ENCODE results near the gene PCSK1N. TPM values are rescaled to one million over a fixed set of nuclear protein-coding genes. Genes with fewer than 3 reads are reported as not detected.

The PCSK1N gene
- total RNA-seq, 1 donor from 2014 or later, result 12.7 TPM

- Mint-ChIP-seq H3K27me3 (ENCODE audit: low read depth) (peaks cover 16% of the 10 kb centered on the region), H3K4me3 (no peak overlapping the region), H3K4me1 (no peaks in the 10 kb centered on the region), H3K27ac (ENCODE audit: unreplicated experiment) (no peak overlapping the region), H3K36me3 (ENCODE audit: low read depth) (peaks cover 4% of the 10 kb centered on the region), H3K9me3 (peaks cover 14% of the 10 kb centered on the region)
- TF ChIP-seq CTCF (conservative IDR thresholded peaks at IDR 0.05), result no peak
- no peak for DNase-seq (ENCODE audit: low read depth, low spot score)
Observed at GRCh38 chrX:48852857-48853256, 17.4 kb upstream of the PCSK1N start.

DNA sequence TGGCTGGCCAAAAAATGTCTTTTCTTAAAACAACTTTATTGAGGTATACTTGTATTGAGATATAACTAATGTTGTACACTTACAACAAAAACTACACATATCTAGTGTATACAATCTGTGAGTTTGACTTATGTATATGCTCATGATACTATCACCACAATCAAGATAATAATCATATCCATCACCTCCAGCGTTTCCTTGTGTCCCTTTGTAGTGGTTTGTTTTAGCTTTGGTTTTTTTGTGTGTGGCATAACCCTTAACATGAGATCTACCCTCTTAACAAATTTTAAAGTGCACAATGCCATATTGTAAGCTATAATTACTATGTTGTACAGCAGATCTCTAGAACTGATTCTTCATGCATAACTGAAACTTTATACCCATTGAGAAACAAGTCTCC, 13.4 kb upstream of the PCSK1N start:
- Mint-ChIP-seq H3K36me3 (ENCODE audit: low read depth) (peaks cover 5% of the 10 kb centered on the region), H3K27ac (ENCODE audit: unreplicated experiment) (no peak overlapping the region), H3K27me3 (ENCODE audit: low read depth) (peaks cover 5% of the 10 kb centered on the region), H3K4me1 (no peaks in the 10 kb centered on the region), H3K9me3 (peaks cover 11% of the 10 kb centered on the region), H3K4me3 (no peak overlapping the region)
- no peak for TF ChIP-seq CTCF (conservative IDR thresholded peaks at IDR 0.05)
- DNase-seq (ENCODE audit: low read depth, low spot score), result no peak

DNA sequence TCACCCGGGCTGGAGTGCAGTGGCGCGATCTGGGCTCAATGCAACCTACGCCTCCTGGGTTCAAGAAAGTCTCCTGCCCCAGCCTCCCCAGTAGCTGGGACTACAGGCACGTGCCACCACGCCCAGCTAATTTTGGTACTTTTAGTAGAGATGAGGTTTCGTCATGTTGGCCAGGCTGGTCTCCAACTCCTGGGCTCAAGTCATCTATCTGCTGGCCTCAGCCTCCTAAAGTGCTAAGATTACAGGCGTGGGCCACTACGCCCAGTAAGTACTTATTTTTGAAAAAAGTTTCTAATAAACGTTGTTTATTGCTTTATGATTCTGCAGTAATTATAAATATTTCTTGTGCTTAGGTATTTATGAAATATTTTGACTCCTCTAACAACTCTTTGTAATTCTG, 4.3 kb upstream of the PCSK1N start:
- DNase-seq (ENCODE audit: low read depth, low spot score), result no peak

GRCh38 chrX:48834383-48834709, 1.1 kb downstream of the PCSK1N start:
- DNase-seq (ENCODE audit: low read depth, low spot score), result no peak
- Mint-ChIP-seq H3K27me3 (ENCODE audit: low read depth) (peaks cover 73% of the 10 kb centered on the region), H3K36me3 (ENCODE audit: low read depth) (peaks cover 4% of the 10 kb centered on the region), H3K4me1 (peaks cover 12% of the 10 kb centered on the region), H3K27ac (ENCODE audit: unreplicated experiment) (no peak overlapping the region), H3K4me3 (peak overlapping the region; percentile 85), H3K9me3 (no peaks in the 10 kb centered on the region)
- no peak for TF ChIP-seq CTCF (conservative IDR thresholded peaks at IDR 0.05)

More for the DNA sequence above, 4.3 kb upstream of the PCSK1N start:
- Mint-ChIP-seq H3K4me1 (peaks cover 3% of the 10 kb centered on the region), H3K27me3 (ENCODE audit: low read depth) (peaks cover 38% of the 10 kb centered on the region), H3K9me3 (peaks cover 7% of the 10 kb centered on the region), H3K36me3 (ENCODE audit: low read depth) (peaks cover 3% of the 10 kb centered on the region), H3K27ac (ENCODE audit: unreplicated experiment) (no peak overlapping the region), H3K4me3 (no peak overlapping the region)
- TF ChIP-seq CTCF (conservative IDR thresholded peaks at IDR 0.05), result no peak

DNA sequence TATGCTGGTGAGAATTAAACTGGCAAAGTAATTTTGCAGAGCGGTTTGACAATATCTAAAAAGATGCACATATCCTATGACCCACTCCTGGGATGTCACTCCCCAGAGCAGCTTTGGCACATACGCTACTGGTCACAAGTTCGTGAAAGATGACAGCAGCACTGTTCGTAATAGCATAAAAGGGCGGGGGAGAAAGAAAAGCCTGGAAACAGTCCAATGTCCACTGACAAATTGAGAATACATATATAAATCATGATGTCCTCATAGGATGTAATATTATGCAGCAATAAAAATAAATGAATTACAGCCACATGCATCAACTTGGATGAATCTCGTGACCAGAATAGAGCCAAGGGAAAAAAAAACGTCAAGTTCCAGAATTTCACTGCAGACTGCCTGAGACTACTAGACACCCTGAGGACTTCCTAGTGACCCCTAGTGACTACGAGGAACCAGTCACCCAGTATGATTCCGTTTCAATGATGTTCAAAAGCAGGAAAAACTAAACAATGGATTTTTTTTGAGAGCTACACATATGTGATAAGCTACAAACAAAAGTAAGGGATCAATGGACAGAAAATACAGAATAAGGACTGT, 1.8 kb downstream of the PCSK1N start:
- H3K36me3 Mint-ChIP-seq (ENCODE audit: low read depth), result peaks cover 5% of the 10 kb centered on the region
- H3K27me3 Mint-ChIP-seq (ENCODE audit: low read depth), result peaks cover 71% of the 10 kb centered on the region
- H3K4me1 Mint-ChIP-seq, result peaks cover 12% of the 10 kb centered on the region
- TF ChIP-seq CTCF (conservative IDR thresholded peaks at IDR 0.05), result no peak
- no peaks in the 10 kb centered on the region for H3K9me3 Mint-ChIP-seq
- DNase-seq (ENCODE audit: low read depth, low spot score), result no peak
- no peak overlapping the region for H3K27ac Mint-ChIP-seq (ENCODE audit: unreplicated experiment)
- H3K4me3 Mint-ChIP-seq, result peak overlapping the region; percentile 85

All from neural crest cell (in vitro differentiated cells).